ENCODE results near the gene REN.

The REN gene

DNA sequence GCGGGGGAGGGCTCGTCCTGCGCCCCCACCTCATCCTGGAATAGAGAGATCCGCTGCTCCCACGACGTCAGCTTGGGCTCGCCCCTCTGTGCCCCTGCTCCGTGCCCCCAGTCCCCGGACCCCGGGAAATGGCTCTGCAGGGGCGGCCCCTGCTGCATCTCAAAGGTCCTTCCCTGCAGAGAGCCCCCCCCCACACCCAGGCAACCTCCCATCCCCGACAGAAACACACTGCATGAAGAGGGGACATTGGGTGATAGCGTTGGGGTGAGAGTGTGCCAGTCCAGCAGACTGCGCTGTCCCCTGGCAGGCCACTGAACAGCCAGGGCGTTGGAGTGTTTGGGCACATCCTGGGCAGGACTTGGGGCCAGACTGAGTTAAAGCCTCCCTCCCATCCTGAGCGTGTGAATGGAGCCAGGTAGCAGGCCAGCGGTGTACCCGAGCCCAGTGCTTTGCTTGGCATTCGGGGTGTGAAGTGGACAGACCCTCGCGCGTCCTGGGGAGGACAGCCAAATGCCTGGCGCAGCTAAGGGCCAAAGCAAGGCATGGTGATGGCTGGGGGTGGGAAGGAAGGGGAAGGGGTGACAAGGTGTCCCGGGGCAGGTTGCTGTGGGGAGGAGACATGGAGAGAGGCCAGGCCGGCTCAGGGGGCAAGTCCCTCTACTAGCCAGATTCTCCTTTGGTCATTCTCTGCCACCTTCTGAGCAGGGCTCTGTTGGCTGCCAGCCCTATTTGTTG is 13.7 kb downstream of the REN start:
- no peak for DNase-seq

- DNase-seq: peak; percentile 43
Observed at GRCh38 chr1:204151552-204152309, 14.4 kb downstream of the REN start, which contains the start of gene ETNK2. TSS of gene ETNK2 (minus strand) at chr1:204152044. CDS start at chr1:204151852, 192 bp downstream.

DNA sequence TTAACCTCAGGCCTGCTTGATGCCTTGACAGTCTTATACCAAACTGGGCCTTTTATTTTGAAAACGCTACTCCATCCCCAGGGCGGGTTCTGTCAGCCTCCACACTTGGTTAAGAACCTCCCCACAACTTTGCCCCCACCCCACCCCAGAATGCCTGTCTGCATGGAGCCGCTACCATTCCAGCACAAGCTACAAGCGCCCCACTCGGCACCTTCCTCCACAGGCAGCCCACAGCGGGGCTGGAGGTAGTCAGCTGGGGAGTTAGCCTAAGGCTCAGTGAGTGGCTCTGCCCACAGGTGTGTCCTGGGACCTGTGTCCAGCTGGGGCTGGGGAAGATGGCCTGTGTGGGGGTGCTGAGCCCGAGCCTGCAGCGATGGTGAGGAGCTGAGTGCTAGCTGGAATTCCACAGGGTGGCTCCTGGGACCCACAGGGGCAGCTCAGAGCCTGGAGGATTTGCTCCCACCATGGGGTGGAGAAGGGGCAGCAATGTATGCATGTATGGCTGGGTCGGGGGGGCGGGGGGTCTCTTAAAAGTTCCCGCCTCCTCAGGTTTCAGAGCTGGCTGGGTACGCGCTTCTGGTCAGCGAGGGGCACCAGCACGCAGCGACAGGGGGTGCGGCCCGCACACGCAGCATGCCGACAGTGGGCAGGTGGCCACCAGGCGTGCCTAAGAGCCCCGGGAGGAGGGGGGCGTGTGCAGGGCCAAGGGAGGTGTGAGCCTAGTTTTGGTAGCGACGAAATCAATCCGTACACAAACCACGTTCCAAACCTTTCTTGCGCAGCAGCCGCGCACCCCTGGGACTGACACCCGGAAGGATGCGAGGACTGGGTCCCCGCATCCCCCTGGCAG is 15.2 kb downstream of the REN start:
- DNase-seq: no peak

DNA sequence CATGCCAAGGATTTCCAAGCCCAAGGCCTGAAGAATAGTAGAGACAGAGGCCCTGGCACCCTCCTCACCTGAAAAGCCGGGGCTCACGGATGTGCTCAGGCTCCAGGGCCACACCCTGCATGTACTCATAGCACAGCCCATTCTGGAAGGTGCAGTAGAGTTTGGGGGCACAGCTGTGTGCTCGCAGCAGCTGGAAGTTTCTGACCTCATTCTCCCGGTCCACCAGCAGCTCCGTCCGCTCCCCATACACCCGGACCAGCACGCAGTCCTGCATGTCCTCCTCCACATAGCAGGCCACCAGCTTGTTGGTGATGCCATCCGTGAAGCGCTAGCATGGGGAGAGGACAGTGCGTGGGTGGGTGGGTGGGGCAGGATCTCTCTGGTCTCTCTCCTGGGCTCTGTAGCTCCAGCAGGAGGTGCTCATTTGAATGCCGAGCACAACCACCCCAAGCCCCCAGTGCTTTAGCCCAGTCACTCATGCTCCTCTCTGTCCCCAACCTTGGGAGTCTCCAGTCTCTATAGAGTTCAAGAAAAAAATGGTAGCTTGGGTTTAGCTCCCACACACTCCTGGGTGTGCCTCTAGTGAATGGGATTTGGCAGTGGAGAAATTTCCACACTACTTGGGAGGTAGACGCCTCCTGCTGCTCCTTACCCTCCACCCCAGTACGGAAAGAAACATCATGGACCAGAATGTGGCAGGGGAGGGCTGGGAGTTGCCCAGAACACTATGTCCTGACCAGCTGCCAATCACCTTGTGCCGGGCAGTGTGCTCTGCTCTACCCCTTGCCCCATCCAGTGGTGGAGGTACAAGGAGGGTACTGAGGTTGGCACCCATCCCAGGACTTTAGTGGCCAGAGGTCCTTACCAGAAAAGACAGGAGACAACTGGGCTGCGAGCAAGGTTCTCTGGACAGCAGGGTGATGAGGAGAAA is 16.2 kb downstream of the REN start:
- DNase-seq: no peak

- no peak for DNase-seq
Observed at GRCh38 chr1:204149107-204149506, 17.0 kb downstream of the REN start.

GRCh38 chr1:204147406-204148383 is 18.4 kb downstream of the REN start:
- no peak for DNase-seq

DNA sequence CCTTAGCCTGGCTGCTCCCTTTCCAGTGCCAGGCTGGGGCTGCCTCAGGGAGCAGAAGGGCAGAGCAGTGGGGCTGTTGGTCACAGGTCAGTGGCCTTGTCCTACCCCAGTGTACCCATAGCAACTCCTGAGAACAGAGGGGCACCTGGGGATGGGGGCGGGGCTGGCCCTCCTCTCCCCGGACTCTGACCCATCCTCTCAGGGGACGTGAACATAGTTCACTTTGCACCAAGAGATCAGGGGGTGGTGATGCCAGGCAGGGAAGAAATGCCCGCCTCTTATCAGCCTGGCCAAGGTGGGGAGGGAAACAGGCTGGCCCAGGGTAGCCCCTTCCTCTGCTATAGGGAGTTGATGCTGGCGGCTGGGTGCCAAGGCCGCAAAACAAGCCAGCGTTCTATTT is 19.2 kb downstream of the REN start:
- DNase-seq: no peak

DNA sequence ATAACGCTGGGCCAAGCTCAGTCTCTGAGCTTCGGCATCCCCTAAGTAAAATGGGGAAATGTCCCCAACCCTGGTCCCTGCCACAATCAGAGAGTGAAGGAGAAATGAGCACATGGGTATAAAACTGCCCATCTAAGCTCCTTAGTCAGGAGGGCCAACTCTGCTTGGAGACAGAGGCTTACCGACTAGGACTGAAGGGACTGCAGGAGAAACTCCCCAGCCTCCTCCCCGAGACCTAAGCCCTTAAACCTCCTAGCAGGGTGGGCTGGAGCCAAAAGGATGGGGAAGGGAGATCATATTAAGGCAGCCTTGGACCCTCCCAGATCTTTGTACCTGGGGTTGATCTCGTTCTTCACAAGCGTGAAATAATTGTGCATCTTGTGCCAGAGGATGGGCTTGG is 19.8 kb downstream of the REN start:
- no peak for DNase-seq

GRCh38 chr1:204145033-204145504 is 21.1 kb downstream of the REN start:
- DNase-seq: no peak

GRCh38 chr1:204143276-204144041 is 22.7 kb downstream of the REN start:
- no peak for DNase-seq

DNA sequence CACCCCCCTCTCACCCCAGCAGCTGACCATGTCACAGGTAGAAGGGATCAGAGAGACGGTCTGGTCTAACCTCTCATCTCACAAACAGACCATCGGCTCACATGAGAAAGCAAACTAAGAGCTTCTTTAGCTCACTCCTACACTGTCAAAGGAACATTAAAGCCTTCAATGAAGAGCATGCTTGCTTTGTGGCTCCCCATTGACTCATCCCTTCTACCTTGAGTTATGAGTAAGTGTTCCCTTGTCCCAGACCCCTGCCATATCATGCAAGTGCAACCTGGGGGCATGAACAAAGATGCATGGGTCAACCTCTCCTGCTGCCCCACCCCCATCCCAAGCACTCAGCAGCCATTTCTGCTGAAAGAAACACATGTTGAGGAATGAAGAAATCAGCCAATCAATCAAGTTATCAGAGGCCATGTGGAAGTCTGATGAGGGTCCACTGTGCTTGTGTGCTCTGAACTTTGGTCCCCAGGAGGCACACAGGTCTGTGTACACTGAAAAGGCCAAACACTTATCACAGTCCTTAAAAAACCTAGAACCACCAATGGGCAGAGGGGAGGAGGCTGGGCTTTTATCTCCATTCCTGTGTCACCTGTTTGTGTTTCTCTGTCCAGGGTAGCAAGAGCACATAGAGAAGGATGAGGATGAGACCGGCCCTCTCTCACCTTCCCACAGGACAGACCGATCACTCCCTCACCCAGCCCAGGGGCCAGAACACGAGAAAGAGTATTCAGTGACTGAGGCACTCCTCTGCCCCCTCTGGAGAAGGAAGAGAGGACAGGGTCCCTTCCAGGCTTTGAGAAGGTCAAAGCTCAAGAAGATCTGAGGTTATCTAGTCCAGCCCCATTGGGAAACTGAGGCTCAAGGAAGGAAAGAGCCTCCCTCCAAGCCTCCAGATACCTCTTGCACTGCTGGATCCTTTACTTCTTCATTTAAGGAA is 23.8 kb downstream of the REN start:
- no peak for DNase-seq

GRCh38 chr1:204141131-204141530 is 25.0 kb downstream of the REN start:
- DNase-seq: no peak

- DNase-seq: no peak
Observed at GRCh38 chr1:204139952-204140351, 26.2 kb downstream of the REN start.

DNA sequence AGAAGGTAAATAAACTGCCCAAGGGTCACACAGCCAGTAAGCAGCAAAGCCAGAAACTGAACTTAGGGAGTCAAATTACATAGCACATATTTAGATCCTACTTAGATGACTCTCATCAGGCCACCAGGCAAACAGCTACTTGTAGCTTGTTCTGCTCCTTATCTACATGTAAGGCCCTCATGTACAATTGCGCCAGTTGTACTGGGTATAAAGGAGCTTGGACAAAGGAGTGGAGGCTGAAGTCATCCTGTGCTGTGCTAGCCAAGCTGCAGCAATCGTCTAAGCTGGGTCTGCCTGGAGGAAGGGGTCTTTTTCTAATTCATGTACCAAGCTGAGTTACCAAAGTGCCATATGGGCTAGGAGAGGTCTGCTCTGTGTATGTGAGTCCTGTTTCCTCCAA is 27.0 kb downstream of the REN start:
- no peak for DNase-seq

DNA sequence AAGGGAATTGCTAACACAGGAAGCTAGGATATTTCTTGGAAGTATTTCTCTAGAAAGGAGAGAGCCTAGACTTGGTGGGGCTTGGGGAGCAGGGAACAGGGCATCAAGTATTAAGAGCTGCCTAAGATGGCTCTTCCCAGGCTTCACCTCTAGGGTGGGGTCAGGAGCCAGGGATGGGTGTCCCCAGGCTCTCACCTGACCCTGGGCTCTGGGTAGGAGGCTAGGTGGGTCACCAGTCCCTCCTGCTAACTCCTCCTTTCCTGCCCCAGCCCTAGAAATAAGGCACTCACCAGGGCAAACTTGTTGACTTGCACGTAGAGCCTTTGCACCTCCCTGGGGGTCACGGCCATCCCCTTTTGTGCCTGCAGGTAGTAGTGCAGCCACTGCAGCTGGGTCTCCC is 29.3 kb downstream of the REN start:
- DNase-seq: no peak

DNA sequence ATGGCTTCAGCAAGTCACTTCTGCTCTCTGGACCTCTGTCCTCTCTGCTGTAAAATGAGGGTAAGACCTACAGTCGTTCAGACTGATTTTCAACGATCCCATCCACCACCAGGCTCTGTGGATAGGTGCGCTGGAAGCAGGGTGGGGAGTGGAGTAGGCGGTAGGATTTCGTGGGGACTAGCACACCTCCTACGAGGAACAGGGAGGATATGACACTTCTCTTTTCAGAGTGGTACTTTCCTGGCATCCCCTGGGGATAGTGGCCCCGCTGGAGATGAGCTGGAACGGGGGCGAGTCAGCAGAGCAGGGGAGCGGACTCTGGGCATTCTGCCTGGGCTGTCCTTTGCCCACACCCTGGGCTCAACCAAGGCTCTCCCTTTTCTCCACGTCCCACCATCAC is 32.0 kb downstream of the REN start:
- no peak for DNase-seq

GRCh38 chr1:204132718-204133117 is 33.4 kb downstream of the REN start:
- DNase-seq: no peak

- no peak for DNase-seq
Observed at GRCh38 chr1:204131978-204132377, 34.2 kb downstream of the REN start.
